ENCODE data around the gene SLC2A4.

SLC2A4 gene

DNA sequence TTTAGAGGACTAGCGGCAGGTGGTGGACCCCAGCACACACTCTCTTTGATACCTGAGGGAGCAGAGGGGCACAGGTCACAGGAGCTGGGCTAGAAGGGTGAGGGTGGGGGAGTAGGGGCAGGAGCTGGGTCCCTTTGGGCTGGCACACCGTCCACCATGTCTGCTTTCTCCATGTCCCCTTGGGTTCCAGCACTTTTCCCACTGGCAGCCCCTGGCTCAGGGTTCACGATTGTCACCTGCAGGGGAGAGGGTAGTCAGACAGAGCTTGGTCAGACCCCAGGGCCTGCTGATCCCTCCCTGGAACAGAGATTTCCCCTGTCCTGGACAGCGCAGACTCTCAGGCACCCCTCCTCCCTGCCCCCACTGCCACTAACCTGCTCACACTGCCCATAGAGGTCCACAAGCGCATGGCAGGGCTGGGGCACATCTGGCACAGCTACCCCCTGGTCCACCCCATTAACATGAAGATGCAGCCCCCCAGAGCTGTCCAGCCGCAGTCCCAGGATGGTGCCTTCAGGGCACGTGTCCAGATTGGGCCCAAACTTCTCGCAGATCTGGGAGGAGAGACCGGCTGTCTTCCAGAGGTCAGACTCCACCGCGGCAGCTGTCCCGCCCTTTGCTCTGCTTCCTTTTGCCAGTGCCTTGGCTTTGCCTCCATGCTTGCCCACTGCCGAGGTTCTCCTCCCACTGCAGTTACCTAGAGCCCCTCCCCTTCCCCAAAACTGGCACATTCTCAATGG is 36.8 kb downstream of the SLC2A4 start:
- no peak for TF ChIP-seq EZH2phosphoT487 (IDR thresholded peaks at IDR 0.05; ENCODE audit: low read length)
- H3F3A ChIP-seq (ENCODE audit: insufficient read depth, low read length): peaks cover 17% of the 10 kb centered on the region
- H3K36me3 ChIP-seq (replicated peaks; ENCODE audit: insufficient read depth, low read length): no peaks in the 10 kb centered on the region

GRCh38 chr17:7321466-7321865 is 39.9 kb downstream of the SLC2A4 start:
- Histone ChIP-seq H3F3A (ENCODE audit: insufficient read depth, low read length) (no peaks in the 10 kb centered on the region), H3K9me2 (replicated peaks; ENCODE audit: insufficient read depth, low read length) (no peaks in the 10 kb centered on the region), H4K20me1 (ENCODE audit: insufficient read depth, low read length) (no peaks in the 10 kb centered on the region), H3K27ac (ENCODE audit: low read length) (no peak overlapping the region), H3K36me3 (replicated peaks; ENCODE audit: insufficient read depth, low read length) (no peaks in the 10 kb centered on the region), H3K27me3 (replicated peaks; ENCODE audit: insufficient read depth, low read length) (no peaks in the 10 kb centered on the region), H3K4me2 (ENCODE audit: low read depth, low read length) (no peak overlapping the region), H3K4me1 (ENCODE audit: low read length) (no peaks in the 10 kb centered on the region), H3K9me3 (replicated peaks; ENCODE audit: insufficient read depth, low read length) (no peaks in the 10 kb centered on the region), H3K9ac (ENCODE audit: low read length) (no peak overlapping the region), H2AFZ (ENCODE audit: low read length) (no peak overlapping the region), H3K79me2 (ENCODE audit: low read length) (no peaks in the 10 kb centered on the region; the same call in 1 of the 2 replicates), H3K4me3 (ENCODE audit: low read length) (no peak overlapping the region)
- DNase-seq: no peak
- no peak for TF ChIP-seq EZH2phosphoT487 (IDR thresholded peaks at IDR 0.05; ENCODE audit: low read length)
- TF ChIP-seq CTCF (IDR thresholded peaks at IDR 0.05; ENCODE audit: low read length): no peak
- no peak for TF ChIP-seq EZH2 (optimal IDR thresholded peaks at IDR 0.05; ENCODE audit: low read depth, low read length)

More for the DNA sequence above, 36.8 kb downstream of the SLC2A4 start:
- Histone ChIP-seq H3K4me2 (ENCODE audit: low read depth, low read length) (no peak overlapping the region), H3K79me2 (ENCODE audit: low read length) (peaks cover 21% of the 10 kb centered on the region), H4K20me1 (ENCODE audit: insufficient read depth, low read length) (no peaks in the 10 kb centered on the region), H3K9ac (ENCODE audit: low read length) (no peak overlapping the region), H3K9me3 (replicated peaks; ENCODE audit: insufficient read depth, low read length) (no peaks in the 10 kb centered on the region), H3K4me1 (ENCODE audit: low read length) (peaks cover 5% of the 10 kb centered on the region; the same call in 1 of the 2 replicates), H2AFZ (ENCODE audit: low read length) (no peak overlapping the region), H3K9me2 (replicated peaks; ENCODE audit: insufficient read depth, low read length) (no peaks in the 10 kb centered on the region), H3K4me3 (ENCODE audit: low read length) (no peak overlapping the region), H3K27me3 (replicated peaks; ENCODE audit: insufficient read depth, low read length) (no peaks in the 10 kb centered on the region), H3K27ac (ENCODE audit: low read length) (no peak overlapping the region)
- no peak for DNase-seq

DNA sequence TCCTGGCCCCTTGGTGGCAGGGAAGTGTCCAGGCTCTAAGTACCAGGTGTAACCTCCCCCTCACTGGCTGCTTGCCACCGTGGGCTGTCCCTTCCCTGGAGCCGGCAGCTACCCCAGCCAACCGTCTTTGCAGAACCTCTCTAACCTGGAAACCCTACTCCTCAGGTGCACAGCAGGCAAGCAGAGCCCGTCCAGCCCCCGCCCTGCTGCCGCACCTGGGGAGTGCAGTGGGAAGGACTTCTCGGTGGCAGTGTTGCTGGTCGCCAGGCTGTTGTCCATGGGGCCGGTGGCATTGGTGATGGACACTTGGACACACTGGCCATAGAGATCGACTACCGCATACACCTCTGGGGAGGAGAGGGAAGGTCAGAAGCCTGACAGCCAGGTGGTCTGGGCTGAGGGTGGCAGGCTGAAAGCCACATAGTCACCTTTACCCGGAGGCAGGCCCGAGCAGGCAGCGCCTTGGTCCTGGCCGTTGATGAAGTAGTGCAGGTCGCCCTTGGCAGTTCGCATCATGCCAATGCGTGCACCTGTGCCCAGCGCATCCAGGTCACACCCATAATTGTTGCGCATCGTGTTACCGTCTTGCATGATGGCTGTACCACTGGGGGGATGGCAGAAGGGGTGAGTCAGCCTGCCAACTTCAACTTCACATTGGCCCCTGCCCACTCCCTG is 41.1 kb downstream of the SLC2A4 start:
- H2AFZ ChIP-seq (ENCODE audit: low read length): no peak overlapping the region
- H3K36me3 ChIP-seq (replicated peaks; ENCODE audit: insufficient read depth, low read length): no peaks in the 10 kb centered on the region

More for the DNA sequence above, 41.1 kb downstream of the SLC2A4 start:
- no peaks in the 10 kb centered on the region for H3K9me2 ChIP-seq (replicated peaks; ENCODE audit: insufficient read depth, low read length)
- no peak overlapping the region for H3K9ac ChIP-seq (ENCODE audit: low read length)
- TF ChIP-seq CTCF (IDR thresholded peaks at IDR 0.05; ENCODE audit: low read length) (no peak), EZH2 (optimal IDR thresholded peaks at IDR 0.05; ENCODE audit: low read depth, low read length) (no peak), EZH2phosphoT487 (IDR thresholded peaks at IDR 0.05; ENCODE audit: low read length) (no peak)
- no peaks in the 10 kb centered on the region for H3K27me3 ChIP-seq (replicated peaks; ENCODE audit: insufficient read depth, low read length)
- H4K20me1 ChIP-seq (ENCODE audit: insufficient read depth, low read length): no peaks in the 10 kb centered on the region
- H3K4me2 ChIP-seq (ENCODE audit: low read depth, low read length): no peak overlapping the region
- H3K4me3 ChIP-seq (ENCODE audit: low read length): no peak overlapping the region
- no peak for DNase-seq
- no peak overlapping the region for H3K27ac ChIP-seq (ENCODE audit: low read length)
- H3K4me1 ChIP-seq (ENCODE audit: low read length): no peaks in the 10 kb centered on the region
- no peaks in the 10 kb centered on the region for H3K9me3 ChIP-seq (replicated peaks; ENCODE audit: insufficient read depth, low read length)
- no peaks in the 10 kb centered on the region for H3F3A ChIP-seq (ENCODE audit: insufficient read depth, low read length)
- H3K79me2 ChIP-seq (ENCODE audit: low read length): peaks cover 5% of the 10 kb centered on the region
